GM12878 (cell line): ENCODE data around the gene PDCD2. TPM values are rescaled to one million over a fixed set of nuclear protein-coding genes. Genes with fewer than 3 reads are reported as not detected.

ENCODE experiments used
- ATAC-seq: fragments of 200-7000 bp; cut with Tn5 transposase; 3 replicates; pipeline ENCODE4 v1.9.1; 2020; ENCODE audit warnings: mild to moderate bottlenecking, moderate library complexity
- BruUV-seq: library from RNA; stranded (reverse); fragments of 400-500 nt; replicated peaks from 2 replicates; lab custom pipeline; 2021; lab: Mats Ljungman, UMichigan
- CTCF ChIA-PET: fragments of 300-600 bp; sonication (Branson Sonifier 250); formaldehyde crosslinking; extraction: SDS; loops from one replicate; lab custom pipeline; 2021; ENCODE audit warnings: inconsistent platforms; lab: Yijun Ruan, JAX
- POLR2A ChIA-PET: fragments of 350-600 bp; formaldehyde crosslinking; extraction: SDS; loops from one replicate; lab custom pipeline; 2021; ENCODE audit warnings: inconsistent platforms; lab: Charles Lee
- RAD21 ChIA-PET: fragments of 300-600 bp; sonication (Branson Sonifier 250); formaldehyde crosslinking; loops from one replicate; lab custom pipeline; 2023; ENCODE audit warnings: antibody characterized with exemption; ENCODE audit not compliant: unreplicated experiment; lab: Charles Lee
- SMC1A ChIA-PET: fragments of 300-600 bp; sonication (Branson Sonifier 250); formaldehyde crosslinking; loops from one replicate; lab custom pipeline; 2023; ENCODE audit not compliant: unreplicated experiment, uncharacterized antibody; lab: Charles Lee
- DNase-seq: peaks from one replicate; pipeline ENCODE4 v3.0.0-alpha.2; 2011; ENCODE audit warnings: low read depth, low spot score
- FAIRE-seq: peaks from 3 replicates; lab custom pipeline; 2011; peaks lifted over from hg19 to GRCh38; lab: Jason Lieb, UNC
- H2AFZ ChIP-seq: 2 replicates; pipeline ENCODE4 v1.6.0; 2011; ENCODE audit warnings: low read depth, low read length, control low read depth; ENCODE audit not compliant: control insufficient read depth
- H3K27ac ChIP-seq: 2 replicates; pipeline ENCODE4 v1.5.1; 2011; ENCODE audit warnings: control low read depth; ENCODE audit not compliant: control insufficient read depth, insufficient read depth
- H3K27me3 ChIP-seq, 2 experiments: replicated peaks in 1 of 2; 2 replicates each; pipeline versions ENCODE4 v1.6.0 to v1.6.1; 2011; ENCODE audit warnings: low read length in 1 of 2; ENCODE audit not compliant: control insufficient read depth in 2 of 2, insufficient read depth in 2 of 2
- H3K36me3 ChIP-seq, 2 experiments: 2 replicates each; pipeline ENCODE4 v1.5.1; 2011; ENCODE audit warnings: low read length in 1 of 2; ENCODE audit not compliant: control insufficient read depth in 2 of 2, insufficient read depth in 2 of 2
- H3K4me1 ChIP-seq: 2 replicates; pipeline ENCODE4 v1.6.1; 2011; ENCODE audit warnings: mild to moderate bottlenecking, low read length, moderate library complexity, mixed read lengths; ENCODE audit not compliant: control insufficient read depth, insufficient read depth
- H3K4me2 ChIP-seq: 2 replicates; pipeline ENCODE4 v1.6.0; 2011; ENCODE audit warnings: control low read depth; ENCODE audit not compliant: control insufficient read depth, insufficient read depth
- H3K4me3 ChIP-seq: fragments of 200-600 bp; sonication (generic); 2 replicates; pipeline ENCODE4 v1.5.1; 2016
- H3K79me2 ChIP-seq: 2 replicates; pipeline ENCODE4 v1.6.0; 2011; ENCODE audit warnings: low read length; ENCODE audit not compliant: control insufficient read depth, insufficient read depth
- H3K9ac ChIP-seq: 2 replicates; pipeline ENCODE4 v1.8.0; 2011; ENCODE audit warnings: low read length, control low read depth, mixed read lengths; ENCODE audit not compliant: control insufficient read depth, insufficient read depth
- H3K9me3 ChIP-seq: replicated peaks from 3 replicates; pipeline ENCODE4 v1.5.1; 2011; ENCODE audit warnings: mild to moderate bottlenecking, low read length; ENCODE audit not compliant: control insufficient read depth, insufficient read depth
- H4K20me1 ChIP-seq: 2 replicates; pipeline ENCODE4 v1.6.0; 2011; ENCODE audit not compliant: control insufficient read depth, insufficient read depth
- ATF2 ChIP-seq: IDR thresholded peaks from 2 replicates; pipeline ENCODE4 v1.6.1; 2012; ENCODE audit warnings: low read length, inconsistent platforms
- BRCA1 ChIP-seq: IDR thresholded peaks from 2 replicates; pipeline ENCODE4 v1.6.1; 2011; ENCODE audit warnings: low read depth, low read length, improper control_type of control experiment
- CBFB ChIP-seq: IDR thresholded peaks from 2 replicates; pipeline ENCODE4 v1.6.1; 2016; ENCODE audit warnings: antibody characterized with exemption, low read depth
- MEF2A ChIP-seq: IDR thresholded peaks from 2 replicates; pipeline ENCODE4 v1.6.1; 2011; ENCODE audit warnings: low read depth, mild to moderate bottlenecking, low read length, moderate library complexity; ENCODE audit not compliant: insufficient read depth
- REST ChIP-seq: IDR thresholded peaks from 2 replicates; pipeline ENCODE4 v1.6.1; 2012; ENCODE audit warnings: mild to moderate bottlenecking, low read depth, low read length
- SMAD5 ChIP-seq: IDR thresholded peaks from 2 replicates; pipeline ENCODE4 v1.6.1; 2016; ENCODE audit warnings: antibody characterized with exemption, low read depth
- SREBF1 ChIP-seq: IDR thresholded peaks from 2 replicates; pipeline ENCODE4 v1.6.1; 2012; ENCODE audit warnings: mild to moderate bottlenecking, low read length
- SUZ12 ChIP-seq: fragments of 200-600 bp; sonication (generic); IDR thresholded peaks from one replicate; pipeline ENCODE4 v1.6.1; 2018; ENCODE audit warnings: antibody characterized with exemption, mild to moderate bottlenecking; ENCODE audit not compliant: unreplicated experiment
- TAF1 ChIP-seq: IDR thresholded peaks from 2 replicates; pipeline ENCODE4 v1.6.1; 2011; ENCODE audit warnings: mild to moderate bottlenecking, low read depth, low read length, borderline replicate concordance
- in situ Hi-C: fragments of 300-500 bp; cut with MboI; formaldehyde crosslinking; loops from 9 replicates; pipeline ENCODE4 v1.14.3; 2018; ENCODE audit warnings: mixed read lengths
- intact Hi-C: fragments of 100-400 bp; cut with micrococcal nuclease; formaldehyde crosslinking; loops from one replicate; pipeline ENCODE4 v1.14.2; 2022; ENCODE audit not compliant: unreplicated experiment
- polyA plus RNA-seq, 11 experiments: library from polyadenylated mRNA; depleted of rRNA in 4 of 11; unstranded in 6 of 11; stranded (reverse) in 5 of 11; fragments of >200 nt; fragmentation: Nextera tagmentation in 4 of 11; fragmentation: Illumina TruSeq in 1 of 11; extraction: Ambion mirVana in 4 of 11; extraction: Trizol in 1 of 11; gene quantifications; 1 replicate in 1 of 11; 2 replicates in 10 of 11; pipeline versions ENCODE4 v1.2.1 to v1.2.3, GENCODE V29; 2011 to 2016; ENCODE audit warnings: inconsistent platforms in 2 of 11, missing spikeins in 2 of 11, low read depth in 1 of 11
- total RNA-seq, 4 experiments: library from RNA; depleted of rRNA in 3 of 4; stranded (reverse); fragments of >200 nt in 3 of 4; fragmentation: Illumina TruSeq in 1 of 4; extraction: Trizol in 1 of 4; gene quantifications; 2 replicates each; pipeline versions ENCODE4 v1.2.1 to v1.2.3, GENCODE V29; 2013 to 2021

The PDCD2 gene
- total and polyA plus RNA-seq, 10 of the 15 experiments (the other 5 are each of a cell fraction or from before 2014, with no cell fraction given): 27.4 to 154 (median 101) TPM

GRCh38 chr6:170597278-170597677 is 12.8 kb upstream of the PDCD2 start (continued):
- no peak for TF ChIP-seq SUZ12
- TF ChIP-seq TAF1: no peak
- TF ChIP-seq SREBF1: no peak
- TF ChIP-seq SMAD5: no peak
- TF ChIP-seq ATF2: no peak
- no peak for TF ChIP-seq MEF2A
- no peak for TF ChIP-seq CBFB

- H3K9ac ChIP-seq: no peak overlapping the region
- no peaks in the 10 kb centered on the region for H3K27me3 ChIP-seq
- no peaks in the 10 kb centered on the region for H4K20me1 ChIP-seq
- no peak overlapping the region for H3K27ac ChIP-seq
- H2AFZ ChIP-seq: no peak overlapping the region
- intact Hi-C loops: no loop called here
- H3K4me1 ChIP-seq: no peaks in the 10 kb centered on the region
- TF ChIP-seq BRCA1 (no peak), REST (no peak)
- in situ Hi-C loops: no loop called here
- no peaks in the 10 kb centered on the region for H3K79me2 ChIP-seq
- no peak for DNase-seq
- ATAC-seq: no peak
- ChIA-PET CTCF (no interaction called here), SMC1A (no interaction called here), POLR2A (no interaction called here), RAD21 (no interaction called here)
- no peaks in the 10 kb centered on the region for H3K36me3 ChIP-seq
- no peak for FAIRE-seq
- no peak overlapping the region for H3K4me3 ChIP-seq
- H3K4me2 ChIP-seq: no peak overlapping the region
- no peaks in the 10 kb centered on the region for H3K9me3 ChIP-seq
- no TSS peak for BruUV-seq
These were observed 12.0 kb upstream of the PDCD2 start for GRCh38 chr6:170596426-170596825.
